Measurements from ENCODE around the gene OR2V2.
A peak's percentile ranks its signal among the peaks of the same experiment; 100 is the strongest.

The OR2V2 gene

GRCh38 chr5:181190711-181191525 is 43.5 kb downstream of the OR2V2 start:
- DNase-seq (ENCODE audit: low read depth), result peak; percentile 62

GRCh38 chr5:181191526-181192336 is 44.3 kb downstream of the OR2V2 start:
- DNase-seq (ENCODE audit: low read depth), result peak; percentile 94

DNA sequence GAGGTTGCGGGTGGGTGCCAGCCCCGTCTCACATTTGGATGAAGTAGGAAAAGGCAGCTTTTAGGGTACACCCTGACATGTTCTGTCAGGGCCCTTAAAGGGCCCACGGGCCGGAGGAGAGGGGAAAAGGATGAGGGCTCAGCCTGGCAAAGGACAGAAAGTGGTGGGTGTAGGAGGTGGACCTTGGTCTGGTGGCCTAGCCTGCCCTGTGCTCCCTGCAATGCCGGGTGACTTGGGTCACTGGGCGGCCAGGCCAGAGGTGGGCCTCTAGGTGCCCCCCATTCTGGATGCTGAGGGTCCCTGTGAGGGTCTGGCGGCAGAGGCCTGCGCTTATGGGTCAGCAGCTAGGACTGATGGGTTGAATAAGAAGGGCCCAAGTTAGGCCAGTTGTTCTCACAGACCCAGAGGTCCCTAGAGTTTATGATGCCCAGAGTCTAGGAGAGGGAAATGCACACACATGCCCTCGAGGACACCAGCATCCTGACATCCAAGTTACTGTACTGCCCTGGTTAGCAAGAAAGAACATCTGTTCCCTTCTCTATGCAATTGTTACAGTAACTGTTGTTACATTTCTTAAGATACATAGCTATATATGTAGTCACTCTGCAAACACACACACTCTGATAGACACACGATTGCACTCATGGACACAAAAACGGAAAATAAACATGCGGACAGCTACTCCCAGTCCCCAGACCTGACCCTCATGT is 45.1 kb downstream of the OR2V2 start:
- no peak for DNase-seq (ENCODE audit: low read depth)

DNA sequence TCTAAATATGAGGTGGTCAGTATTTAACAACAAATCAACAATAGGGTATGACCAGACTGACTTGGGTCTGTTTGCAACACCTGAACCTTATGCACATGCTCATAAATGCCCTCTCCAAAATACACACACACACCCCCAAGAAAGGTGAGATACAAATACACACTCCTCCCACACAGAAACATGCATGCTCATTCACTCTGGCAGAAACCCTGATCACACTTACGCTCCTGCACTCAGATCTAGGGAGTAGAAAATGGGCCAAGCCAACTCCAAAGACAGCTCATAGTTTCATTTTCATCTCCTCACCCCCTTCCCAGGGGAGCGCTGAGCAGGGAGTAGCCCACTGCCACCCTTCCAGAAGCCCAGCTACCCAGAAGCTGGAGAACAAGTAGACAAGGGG is 46.3 kb downstream of the OR2V2 start:
- no peak for DNase-seq (ENCODE audit: low read depth)

- no peak for DNase-seq (ENCODE audit: low read depth)
Measured at GRCh38 chr5:181194489-181195248, 47.3 kb downstream of the OR2V2 start.

DNA sequence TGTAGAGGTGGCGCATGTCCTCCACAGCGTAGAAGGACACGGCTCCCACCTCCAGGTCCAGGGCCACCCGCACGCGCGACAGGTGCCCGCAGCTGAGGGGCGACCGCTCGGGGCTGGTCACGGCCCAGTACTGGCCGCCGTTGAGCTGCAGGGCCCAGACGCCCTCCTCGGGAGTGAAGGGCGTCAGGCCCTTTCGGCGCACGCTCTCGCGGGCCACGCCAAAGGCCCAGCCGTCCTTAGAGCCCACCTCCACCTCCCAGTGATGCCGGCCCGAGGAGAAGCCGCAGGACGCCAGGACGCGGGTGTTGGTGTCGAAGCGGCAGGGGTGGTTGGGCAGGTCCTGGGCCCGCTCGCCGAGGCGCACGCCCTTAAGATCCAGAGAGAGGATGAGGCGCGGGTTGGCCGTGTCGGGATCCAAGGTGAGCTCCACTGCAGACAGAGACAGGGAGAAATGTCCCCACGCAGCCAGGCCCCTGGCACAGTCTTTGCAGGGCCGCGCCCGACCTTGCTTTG is 47.9 kb downstream of the OR2V2 start:
- DNase-seq (ENCODE audit: low read depth), result no peak

DNA sequence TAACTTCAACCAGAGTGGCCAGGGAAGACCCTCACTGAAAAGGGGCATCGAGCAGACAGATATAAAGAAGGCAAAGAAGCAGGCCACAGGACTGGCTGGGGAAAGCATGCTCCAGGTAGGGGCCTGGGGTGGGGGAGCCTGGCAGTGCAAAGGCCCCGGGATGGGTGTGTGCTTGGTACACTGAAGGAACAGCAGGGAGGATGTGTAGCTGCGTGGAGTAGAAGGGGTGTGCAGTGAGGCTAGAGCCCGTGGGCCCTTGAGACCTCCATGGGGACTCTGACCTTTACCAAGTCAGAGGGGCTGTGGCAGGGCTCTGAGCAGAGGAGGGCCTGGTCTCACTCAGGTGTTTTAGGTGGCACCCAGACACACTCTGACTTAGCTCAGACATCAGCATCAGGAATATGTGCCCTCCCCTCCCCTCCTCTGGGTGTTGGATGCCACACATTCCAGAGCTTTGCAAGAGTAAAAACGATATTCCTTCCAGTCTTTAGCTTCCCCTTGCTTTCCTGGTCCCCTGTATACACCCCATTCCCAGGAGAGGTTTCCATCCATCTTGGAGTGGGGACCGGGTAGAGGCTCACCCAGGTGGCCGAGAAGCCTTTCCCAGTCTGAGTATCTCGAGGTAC is 50.1 kb downstream of the OR2V2 start:
- DNase-seq (ENCODE audit: low read depth), result no peak

DNA sequence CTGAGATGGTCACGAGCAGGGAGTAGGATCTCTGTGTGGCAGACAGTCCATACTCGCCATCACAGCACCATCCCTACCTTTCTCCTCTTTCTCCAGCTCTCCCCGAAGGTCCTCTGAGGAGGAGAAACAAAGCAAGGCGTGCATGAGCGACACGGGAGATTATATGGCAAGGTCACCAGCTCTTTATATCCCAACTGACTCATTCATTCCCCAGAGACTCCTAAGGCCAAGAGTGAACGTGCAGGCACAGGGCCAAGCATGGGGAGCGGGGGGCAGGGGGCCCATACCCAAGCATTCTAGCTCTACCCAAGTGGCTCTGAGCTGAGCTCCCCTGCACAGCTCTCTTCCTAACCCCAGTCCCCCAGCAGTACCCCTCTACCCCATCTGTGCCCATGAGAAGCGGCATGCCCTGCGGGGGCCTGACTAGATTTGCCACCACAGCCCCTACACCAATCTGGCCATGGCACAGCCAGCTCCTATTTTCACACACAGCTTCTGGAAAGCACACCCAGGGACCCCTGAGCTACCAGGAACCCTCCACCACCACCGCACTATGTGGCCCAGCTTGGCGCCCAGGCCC is 50.8 kb downstream of the OR2V2 start:
- DNase-seq (ENCODE audit: low read depth), result no peak

- DNase-seq (ENCODE audit: low read depth), result no peak
Measured at GRCh38 chr5:181198905-181199519, 51.6 kb downstream of the OR2V2 start.

GRCh38 chr5:181199881-181200638 is 52.7 kb downstream of the OR2V2 start:
- no peak for DNase-seq (ENCODE audit: low read depth)

- no peak for DNase-seq (ENCODE audit: low read depth)
Measured at GRCh38 chr5:181200816-181201215, 53.4 kb downstream of the OR2V2 start.

- DNase-seq (ENCODE audit: low read depth), result peak; percentile 76
Measured at GRCh38 chr5:181203093-181203711, 55.8 kb downstream of the OR2V2 start.

- no peak for DNase-seq (ENCODE audit: low read depth)
Measured at GRCh38 chr5:181203777-181204112, 56.4 kb downstream of the OR2V2 start.

DNA sequence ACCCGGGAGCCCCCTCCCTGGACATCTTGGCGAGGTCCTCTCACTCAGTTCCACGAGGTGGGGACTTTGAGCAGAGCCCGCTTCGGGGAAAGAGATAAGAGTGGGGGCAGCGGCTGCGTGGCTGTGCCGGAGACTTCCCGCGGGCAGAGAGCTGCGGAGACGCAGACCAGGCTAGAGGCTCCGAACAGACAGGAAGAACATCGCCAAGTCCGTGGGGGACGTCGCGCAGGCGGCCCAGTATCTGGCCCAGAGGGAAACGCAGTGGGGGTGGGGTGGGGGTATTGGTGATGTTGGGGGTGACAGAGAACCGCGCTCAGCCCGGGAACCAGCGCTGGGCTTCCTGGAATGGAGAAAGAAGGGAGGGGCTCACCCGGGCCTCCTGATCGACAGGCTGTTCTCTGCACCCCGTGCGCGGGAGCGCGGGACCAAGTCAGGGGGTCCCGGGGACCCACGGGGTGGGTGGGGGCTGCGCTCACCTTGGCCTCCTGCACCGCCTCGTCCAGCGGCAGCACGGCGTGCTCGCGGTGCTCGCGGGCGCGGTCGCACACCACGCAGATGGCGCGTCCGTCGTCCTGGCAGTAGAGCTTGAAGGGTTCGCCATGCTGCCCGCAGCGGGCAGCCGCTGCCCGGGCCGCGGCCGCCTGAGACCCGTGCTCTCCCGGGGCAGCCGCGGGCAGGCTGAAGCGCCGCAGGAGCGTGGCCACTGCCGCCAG is 56.9 kb downstream of the OR2V2 start:
- no peak for DNase-seq (ENCODE audit: low read depth)

- DNase-seq (ENCODE audit: low read depth), result no peak
Measured at GRCh38 chr5:181204826-181205760, 57.7 kb downstream of the OR2V2 start, which contains the start of gene TRIM7. TSS of gene TRIM7 (minus strand) at chr5:181205196. CDS start at chr5:181205110, 86 bp downstream.

DNA sequence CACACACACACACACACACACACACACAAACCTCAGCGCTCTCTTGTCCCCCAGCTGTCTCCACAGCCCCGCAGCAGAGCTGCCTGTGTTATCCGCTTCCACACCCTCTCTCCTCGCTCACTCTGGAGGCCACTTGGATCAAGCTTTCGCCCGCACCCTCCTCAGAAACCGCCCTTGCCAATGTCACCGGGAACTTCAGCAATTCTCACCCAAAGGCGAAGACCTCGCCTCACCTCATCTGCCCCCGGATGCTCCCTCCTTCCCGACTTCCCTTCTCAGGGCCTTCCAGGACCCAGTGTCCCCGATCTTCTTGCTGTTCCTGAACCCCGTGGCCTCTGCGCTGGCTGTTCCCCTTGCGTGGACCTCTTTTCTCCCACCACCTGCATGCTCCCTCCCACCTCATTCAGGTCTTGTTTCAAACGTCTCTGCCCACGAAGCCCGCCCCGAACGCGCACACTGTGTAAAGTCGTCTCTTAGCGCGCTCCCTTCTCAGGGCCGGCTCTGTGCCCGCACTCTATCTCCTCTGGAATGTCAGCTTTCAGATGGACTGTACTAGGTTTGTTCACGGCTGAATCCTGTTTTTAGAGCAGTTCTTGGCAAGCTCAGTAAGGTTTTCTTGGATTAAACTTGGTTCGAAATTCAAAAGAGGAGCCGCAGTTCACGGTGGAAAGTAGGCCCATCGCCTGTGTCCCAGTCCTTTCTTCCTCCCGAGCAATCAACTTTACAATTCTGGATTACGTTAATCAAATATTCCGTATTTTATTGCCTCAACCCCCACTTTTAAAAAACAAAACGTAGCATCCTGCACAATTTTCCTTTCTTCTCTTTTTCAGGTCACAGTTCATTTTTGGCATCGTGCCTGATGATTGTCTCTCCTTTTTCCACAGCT is 58.6 kb downstream of the OR2V2 start:
- no peak for DNase-seq (ENCODE audit: low read depth)

All from iris pigment epithelial cell (primary cell).